Muscle of back (tissue), 11 donors: ENCODE data around the gene SMG6. TPM values are rescaled to one million over a fixed set of nuclear protein-coding genes. Genes with fewer than 3 reads are reported as not detected.
A peak's percentile ranks its signal among the peaks of the same experiment; 100 is the strongest.

Experiments used
- DNase-seq, 3 donors: peaks; one replicate each; pipeline versions ENCODE4 v3.0.0 to v3.0.0-alpha.2; 2013
- polyA plus RNA-seq, 10 donors: library from polyadenylated mRNA; unstranded; fragments of 120-200 nt; gene quantifications; one replicate each; pipeline ENCODE4 v1.2.1, GENCODE V29; 2013; ENCODE audit not compliant: insufficient read length in 10 of 10

SMG6 gene
- polyA plus RNA-seq, 10 donors: 12.5 to 20.1 (median 16.8) TPM

DNA sequence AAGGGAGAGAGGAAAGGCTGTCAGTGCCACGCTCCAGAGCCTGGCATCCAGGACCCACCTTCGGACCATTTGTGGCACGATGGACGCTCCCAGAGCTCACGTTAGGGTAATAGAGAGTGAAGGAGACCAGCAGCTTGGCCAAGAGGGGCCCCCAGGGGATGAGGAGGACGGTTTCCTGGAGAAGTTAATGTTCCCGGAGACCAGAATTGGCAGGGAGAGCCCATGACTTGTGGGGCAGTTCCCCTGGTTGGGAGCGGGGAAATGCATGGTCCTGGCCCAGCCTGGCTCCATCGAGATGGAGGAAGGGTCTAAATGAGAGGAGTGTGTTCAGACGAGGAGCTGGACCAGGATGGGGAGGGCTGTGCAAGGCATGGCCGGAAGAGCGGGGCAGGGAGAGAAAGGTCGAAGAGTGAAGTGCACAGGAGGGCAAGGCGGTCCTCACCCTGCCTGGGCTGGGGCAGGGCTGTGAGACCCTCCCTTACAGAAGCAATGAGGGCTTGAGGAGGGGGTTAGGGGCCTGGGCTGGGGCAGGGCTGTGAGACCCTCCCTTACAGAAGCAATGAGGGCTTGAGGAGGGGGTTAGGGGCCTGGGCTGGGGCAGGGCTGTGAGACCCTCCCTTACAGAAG, 251.5 kb downstream of the SMG6 start:
- peak in 1 of 3 donors; percentile 61 for DNase-seq

GRCh38 chr17:2051061-2051932, 252.3 kb downstream of the SMG6 start:
- DNase-seq: peak in 1 of 3 donors; percentile 69

DNA sequence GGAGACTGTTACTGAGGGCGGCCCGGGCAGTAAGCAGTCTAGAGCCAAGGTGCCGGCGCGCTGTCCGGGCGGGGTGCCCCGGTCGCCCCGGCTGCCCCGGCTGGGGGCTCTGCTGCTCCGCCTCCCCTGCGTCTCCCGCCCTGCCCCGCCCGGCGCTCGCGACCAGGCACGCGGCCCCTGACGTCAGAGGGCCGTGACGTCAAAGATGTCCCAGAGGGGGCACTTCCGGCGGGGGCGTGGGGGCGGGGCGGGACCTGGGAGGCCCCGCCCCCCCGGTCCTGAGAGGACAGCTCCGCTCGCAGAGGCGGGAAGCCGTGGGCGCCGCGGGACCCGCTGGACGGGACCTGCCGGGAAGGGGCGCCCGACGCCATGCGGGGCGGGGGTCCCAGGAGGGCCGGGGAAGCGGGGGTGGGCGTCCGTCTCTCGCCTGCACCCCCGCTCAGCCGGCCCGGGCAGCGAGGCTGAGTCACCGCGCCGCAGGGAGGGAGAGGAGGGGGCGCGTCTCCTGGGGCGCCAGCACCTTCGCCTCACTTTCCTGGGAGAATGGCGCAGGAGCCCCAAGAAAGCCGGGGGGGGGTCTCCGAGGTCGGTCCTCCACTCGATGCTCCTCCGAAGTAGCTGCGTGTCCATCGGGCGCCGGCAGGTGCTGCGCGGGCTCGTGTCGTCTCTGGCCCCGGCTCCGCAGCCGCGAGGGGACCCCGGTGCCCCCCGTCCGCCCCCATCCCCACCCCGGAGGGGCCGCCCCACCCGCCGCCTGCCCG, 253.1 kb downstream of the SMG6 start:
- peak in 1 of 3 donors; percentile 80 for DNase-seq

DNA sequence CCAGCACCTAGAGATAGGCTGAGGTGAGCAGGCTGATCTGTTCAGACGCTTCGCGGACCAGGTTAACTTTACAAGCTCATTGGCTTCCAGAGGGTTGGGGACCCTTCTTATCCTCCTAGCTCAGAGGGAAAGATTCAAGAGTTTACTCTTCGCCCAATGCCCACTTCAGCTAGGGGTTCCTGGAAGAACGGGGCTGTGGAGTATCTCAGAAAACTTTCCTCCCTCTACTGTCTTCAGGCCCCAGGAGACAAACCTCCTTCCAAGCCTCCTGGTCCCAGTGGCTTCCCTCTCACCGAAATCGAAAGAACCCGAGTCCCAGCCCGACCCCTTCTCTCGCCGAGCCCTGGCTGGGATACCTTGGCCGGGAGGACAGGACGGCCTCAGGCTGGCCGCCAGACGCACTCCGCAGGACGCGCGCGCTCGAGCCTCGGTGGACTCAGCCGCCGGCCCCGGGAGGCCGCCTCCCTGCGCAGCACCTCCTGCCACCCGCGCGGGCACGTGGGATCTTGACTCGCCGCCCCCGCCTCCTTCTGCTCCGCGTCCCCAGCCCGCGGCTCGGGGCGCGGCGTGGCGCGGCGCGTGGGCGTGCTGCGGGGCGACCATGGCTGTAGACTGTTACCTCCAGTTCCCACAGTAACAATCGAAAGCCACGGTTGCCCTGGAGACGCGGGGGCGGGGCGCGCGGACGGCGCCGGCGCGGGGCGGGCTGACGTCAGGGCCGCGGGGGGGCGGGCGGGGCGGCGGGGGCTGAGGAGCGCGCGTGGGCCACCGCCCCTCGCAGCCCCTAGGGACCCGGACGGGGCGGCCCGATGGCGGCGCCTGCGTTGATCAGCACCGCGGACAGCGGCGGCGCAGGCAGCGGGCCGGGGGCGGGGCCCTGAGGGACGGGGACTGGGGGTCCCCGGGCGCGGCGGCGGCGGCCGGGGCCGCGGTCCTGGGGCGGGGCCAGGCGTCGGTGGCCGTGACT, 254.0 kb downstream of the SMG6 start:
- peak in 2 of 3 donors; percentile 90 to 94 for DNase-seq

DNA sequence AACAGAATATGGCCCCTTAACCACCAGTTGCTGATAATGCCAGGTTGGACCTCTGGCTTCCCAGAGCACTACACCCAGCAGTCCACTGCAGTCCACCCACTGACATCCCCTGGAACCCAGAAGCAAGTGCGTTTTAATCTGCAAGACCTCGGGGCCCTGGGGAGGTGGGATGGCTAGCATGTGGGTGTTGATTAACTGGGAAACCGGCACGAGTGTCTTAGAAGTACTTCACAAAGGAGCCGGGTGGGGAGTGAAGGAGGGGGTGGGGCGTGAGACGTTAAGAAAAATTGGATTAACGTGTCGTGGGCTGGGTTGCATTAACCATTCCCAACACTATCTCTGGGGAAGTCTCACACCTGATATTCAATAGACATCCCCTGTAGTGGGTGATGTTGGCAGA, 254.8 kb downstream of the SMG6 start:
- no peak for DNase-seq

DNA sequence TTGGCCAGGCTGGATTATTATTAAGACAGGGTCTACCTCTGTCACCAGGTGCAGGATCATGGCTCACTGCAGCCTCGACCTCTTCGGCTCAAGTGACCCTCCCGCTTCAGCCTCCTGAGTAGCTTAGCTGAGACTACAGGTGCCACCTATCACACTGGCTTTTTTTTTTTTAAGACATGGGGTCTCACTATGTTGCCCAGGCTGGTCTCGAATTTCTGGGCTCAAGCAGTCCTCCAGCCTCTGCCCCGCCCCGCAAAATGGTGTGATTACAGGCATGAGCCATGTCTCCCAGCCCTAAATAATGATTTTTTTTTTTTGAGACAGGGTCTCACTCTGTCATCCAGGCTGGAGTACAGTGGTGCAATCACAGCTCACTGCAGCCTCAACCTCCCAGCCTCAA, 256.0 kb downstream of the SMG6 start:
- DNase-seq: no peak

GRCh38 chr17:2044263-2044894, 259.2 kb downstream of the SMG6 start:
- no peak for DNase-seq

DNA sequence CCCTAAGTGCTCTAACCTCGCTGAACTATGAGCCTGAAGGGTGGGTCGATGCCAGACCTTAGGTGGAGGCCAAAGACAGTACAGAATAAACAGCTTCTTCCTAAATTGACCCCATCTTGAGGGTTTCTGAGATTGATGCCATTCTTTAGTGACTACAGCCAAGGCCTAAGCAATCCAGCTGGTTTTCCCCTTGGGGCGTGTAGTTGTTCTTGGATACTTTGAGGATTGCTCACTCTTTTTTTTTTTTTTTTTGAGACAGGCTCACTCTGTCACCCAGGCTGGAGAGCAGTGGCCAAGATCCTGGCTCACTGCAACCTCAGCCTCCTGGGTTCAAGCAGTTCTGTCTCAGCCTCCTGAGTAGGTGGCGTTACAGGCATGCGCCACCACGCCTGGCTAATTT, 259.8 kb downstream of the SMG6 start:
- DNase-seq: no peak

GRCh38 chr17:2042933-2043332, 260.7 kb downstream of the SMG6 start:
- DNase-seq: no peak

DNA sequence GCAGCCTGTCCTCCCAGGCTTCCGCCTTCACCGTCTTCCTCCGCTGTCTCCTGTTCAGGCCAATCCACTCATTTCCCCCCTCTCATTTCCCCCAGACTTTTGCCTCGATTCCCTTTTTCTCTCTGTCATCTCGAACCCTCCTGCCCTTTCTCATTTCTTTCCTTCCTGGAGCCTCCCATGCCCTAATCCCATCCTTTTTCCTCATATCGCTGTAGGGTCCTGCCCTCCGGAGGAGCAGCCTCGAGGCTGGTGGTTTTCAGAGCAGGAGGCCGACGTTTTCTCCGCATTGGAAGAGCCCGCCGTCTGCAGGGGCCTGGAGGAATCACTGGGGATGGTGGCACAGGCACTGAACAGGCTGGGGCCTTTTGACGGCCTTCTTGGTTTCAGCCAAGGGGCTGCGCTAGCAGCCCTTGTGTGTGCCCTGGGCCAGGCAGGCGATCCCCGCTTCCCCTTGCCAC, 261.2 kb downstream of the SMG6 start:
- no peak for DNase-seq

- DNase-seq: peak; percentile 92 to 98 (median 97)
These were observed 261.8 kb downstream of the SMG6 start, which contains the start of gene OVCA2 for GRCh38 chr17:2041561-2042389. Gene OVCA2 (plus strand): TSS chr17:2042022. CDS start chr17:2042048, 26 bp downstream.

- no peak for DNase-seq
These were observed 262.5 kb downstream of the SMG6 start for GRCh38 chr17:2040942-2041560.

GRCh38 chr17:2040219-2040827, 263.3 kb downstream of the SMG6 start:
- DNase-seq: no peak

- DNase-seq: no peak
These were observed 266.4 kb downstream of the SMG6 start for GRCh38 chr17:2037155-2037554.

DNA sequence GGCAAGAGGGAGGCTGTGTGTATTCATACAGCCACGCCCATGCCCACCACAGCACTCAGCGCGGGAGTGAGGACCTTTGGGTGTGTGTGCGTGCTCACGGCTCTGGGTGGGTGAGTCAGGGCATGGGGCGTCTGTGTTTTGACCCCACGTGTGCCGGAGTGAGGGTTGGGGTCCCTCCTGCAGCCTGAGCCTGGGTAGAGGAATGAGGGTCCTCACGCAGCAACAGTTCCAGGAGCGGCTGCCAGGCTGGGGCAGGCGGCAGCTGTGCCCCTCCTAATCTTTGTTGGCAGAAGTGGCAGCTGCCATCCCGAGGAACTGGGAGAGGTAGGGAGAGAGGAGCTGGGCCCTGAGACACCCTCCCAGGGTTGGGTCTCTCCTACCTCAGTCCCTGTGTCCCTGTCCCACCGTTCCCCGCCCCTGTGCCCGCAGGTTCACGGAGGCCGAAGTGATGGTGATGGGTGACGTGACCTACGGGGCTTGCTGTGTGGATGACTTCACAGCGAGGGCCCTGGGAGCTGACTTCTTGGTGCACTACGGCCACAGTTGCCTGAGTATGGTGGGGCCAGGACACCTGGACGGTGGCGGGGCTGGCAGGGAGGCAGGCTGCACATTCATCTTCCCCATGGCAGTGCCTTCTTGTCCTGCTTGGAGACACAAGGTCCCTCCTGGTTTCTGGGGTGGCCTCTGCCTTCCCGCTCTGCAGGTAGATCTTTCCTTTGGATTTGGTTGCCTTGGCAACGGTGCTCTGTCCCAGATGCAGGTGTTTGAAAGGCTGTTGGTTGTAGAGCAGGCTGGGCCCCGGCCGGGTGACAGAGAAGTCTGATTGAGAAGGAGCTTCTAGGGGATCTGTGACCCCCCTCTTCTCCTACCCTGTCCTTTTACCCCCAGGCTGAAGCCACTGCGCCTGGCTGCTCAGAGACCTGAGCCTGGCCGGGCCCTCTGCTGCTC, 267.8 kb downstream of the SMG6 start:
- no peak for DNase-seq

DNA sequence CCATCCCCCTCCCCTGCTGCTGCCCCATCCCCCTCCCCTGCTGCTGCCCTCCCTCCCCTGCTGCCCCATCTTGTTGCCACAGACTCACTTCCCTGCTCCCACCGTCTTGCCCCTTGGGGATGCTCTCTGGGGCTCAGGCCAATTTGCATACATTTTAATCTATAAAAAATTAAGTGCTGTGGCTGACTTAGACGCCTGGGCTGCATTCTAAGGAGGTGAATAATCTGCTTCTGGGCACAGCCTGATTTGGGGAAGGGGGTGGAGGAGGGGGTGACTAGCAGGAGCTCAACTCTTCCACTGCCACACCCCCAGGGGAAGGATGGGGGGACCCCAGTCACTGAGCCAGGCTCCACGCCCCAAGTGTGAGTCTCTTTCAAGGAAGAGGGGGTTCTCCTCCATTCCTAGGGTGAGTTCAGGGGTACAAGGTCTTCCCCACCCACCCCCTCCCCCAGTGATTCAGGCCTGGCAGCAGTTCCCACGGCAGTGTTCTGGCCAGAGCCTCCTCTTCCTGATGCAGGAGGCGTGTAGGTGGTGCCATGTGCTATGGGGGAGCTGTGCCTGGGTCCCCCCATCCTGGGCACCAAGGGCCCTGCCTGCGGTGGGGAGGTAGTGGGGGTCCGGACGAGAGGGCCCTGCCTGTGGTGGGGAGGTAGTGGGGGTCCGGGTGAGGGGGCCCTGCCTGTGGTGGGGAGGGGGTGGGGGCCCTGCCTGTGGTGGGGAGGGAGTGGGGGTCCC, 268.6 kb downstream of the SMG6 start:
- DNase-seq: peak in 1 of 3 donors; percentile 91

GRCh38 chr17:2034157-2034556, 269.4 kb downstream of the SMG6 start:
- DNase-seq: no peak
